ENCODE measurements around the gene VPS13D. TPM values are rescaled to one million over a fixed set of nuclear protein-coding genes. Genes with fewer than 3 reads are reported as not detected.

VPS13D gene
- total RNA-seq, 4 donors from 2014 or later = 88.3 to 123 (median 113) TPM

DNA sequence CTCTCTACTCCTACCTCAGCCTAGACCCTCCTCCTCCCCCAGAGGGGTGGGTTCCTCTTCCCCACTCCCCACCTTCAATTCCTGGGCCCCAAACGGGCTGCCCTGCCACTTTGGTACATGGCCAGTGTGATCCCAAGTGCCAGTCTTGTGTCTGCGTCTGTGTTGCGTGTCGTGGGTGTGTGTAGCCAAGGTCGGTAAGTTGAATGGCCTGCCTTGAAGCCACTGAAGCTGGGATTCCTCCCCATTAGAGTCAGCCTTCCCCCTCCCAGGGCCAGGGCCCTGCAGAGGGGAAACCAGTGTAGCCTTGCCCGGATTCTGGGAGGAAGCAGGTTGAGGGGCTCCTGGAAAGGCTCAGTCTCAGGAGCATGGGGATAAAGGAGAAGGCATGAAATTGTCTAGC is 21.6 kb upstream of the VPS13D start:
- Histone ChIP-seq H3K27me3 (no peaks in the 10 kb centered on the region), H3K9me3 (no peaks in the 10 kb centered on the region), H3K36me3 (peaks cover 0 to 17% (median 0%) of the 10 kb centered on the region in 3 donors), H3K4me1 (peaks cover 0 to 31% (median 11%) of the 10 kb centered on the region in 4 donors), H3K4me3 (no peak overlapping the region), H3K27ac (peak overlapping the region in 1 of 4 donors; percentile 61)
- TF ChIP-seq, protein P1, sequence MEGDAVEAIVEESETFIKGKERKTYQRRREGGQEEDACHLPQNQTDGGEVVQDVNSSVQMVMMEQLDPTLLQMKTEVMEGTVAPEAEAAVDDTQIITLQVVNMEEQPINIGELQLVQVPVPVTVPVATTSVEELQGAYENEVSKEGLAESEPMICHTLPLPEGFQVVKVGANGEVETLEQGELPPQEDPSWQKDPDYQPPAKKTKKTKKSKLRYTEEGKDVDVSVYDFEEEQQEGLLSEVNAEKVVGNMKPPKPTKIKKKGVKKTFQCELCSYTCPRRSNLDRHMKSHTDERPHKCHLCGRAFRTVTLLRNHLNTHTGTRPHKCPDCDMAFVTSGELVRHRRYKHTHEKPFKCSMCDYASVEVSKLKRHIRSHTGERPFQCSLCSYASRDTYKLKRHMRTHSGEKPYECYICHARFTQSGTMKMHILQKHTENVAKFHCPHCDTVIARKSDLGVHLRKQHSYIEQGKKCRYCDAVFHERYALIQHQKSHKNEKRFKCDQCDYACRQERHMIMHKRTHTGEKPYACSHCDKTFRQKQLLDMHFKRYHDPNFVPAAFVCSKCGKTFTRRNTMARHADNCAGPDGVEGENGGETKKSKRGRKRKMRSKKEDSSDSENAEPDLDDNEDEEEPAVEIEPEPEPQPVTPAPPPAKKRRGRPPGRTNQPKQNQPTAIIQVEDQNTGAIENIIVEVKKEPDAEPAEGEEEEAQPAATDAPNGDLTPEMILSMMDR (IDR thresholded peaks at IDR 0.05) = no peak
- TF ChIP-seq POLR2A (IDR thresholded peaks at IDR 0.05) = no peak
- peak in 1 of 3 donors; percentile 49 for DNase-seq

DNA sequence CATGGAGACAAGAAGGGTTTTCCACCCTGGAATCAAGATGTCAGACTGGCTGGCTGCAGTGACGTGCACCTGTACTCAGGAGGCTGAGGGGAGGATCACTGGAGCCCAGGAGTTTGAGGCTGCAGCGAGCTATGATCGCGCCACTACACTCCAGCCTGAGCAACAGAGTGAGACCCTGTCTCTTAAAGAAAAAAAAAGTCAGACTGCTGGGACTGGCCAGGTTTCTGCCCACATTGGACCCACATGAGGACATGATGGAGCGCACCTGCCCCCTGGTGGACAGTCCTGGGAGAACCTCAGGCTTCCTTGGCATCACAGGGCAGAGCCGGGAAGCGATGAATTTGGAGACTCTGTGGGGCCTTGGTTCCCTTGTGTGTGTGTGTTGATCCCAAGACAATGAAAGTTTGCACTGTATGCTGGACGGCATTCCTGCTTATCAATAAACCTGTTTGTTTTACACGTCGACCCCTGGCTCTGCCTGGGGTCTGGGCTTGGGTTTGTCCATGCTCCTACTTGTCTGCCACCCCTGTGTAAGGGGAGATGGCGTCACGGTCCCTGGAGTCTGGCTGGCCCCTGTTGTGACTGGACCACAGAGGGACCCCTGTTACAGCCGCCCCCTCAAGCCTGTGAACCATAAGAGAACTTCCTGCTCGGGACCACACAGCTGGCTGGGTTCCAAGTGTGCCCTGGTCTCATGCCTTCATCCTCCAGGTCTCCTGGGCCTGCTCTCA is 20.9 kb upstream of the VPS13D start:
- Histone ChIP-seq H3K36me3 (peaks cover 0 to 10% (median 0%) of the 10 kb centered on the region in 3 donors), H3K9me3 (no peaks in the 10 kb centered on the region), H3K27ac (peak overlapping the region in 1 of 4 donors; percentile 61), H3K4me1 (peaks cover 0 to 28% (median 11%) of the 10 kb centered on the region in 4 donors), H3K4me3 (no peak overlapping the region), H3K27me3 (no peaks in the 10 kb centered on the region)
- peak; percentile 90 to 95 (median 90) for DNase-seq
- TF ChIP-seq POLR2A (IDR thresholded peaks at IDR 0.05) = peak in 1 of 2 donors; percentile 21
- TF ChIP-seq, protein P1 (IDR thresholded peaks at IDR 0.05) = peak; percentile 91 to 98 (median 96)

DNA sequence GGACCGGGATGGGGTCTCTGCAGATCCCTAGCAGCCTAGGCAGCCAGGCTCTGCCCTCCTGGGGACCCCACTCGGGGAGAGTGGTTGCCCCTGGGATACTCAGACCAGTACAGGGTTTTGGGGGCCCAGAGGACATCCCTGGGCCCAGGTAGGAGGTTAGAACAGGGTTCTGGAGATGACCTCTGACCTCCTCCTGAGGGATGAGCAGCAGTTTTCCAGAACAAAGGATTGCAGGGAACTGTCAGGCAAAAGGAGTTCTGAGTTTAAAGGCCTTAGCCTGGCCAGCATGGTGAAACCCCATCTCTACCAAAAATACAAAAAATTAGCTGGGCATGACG is 20.4 kb upstream of the VPS13D start:
- peaks cover 0 to 7% (median 0%) of the 10 kb centered on the region in 3 donors for H3K36me3 ChIP-seq
- H3K9me3 ChIP-seq = no peaks in the 10 kb centered on the region
- H3K4me3 ChIP-seq = no peak overlapping the region
- H3K27me3 ChIP-seq = no peaks in the 10 kb centered on the region
- H3K27ac ChIP-seq = peak overlapping the region in 1 of 4 donors; percentile 61
- TF ChIP-seq, protein P1 (IDR thresholded peaks at IDR 0.05) = no peak
- TF ChIP-seq POLR2A (IDR thresholded peaks at IDR 0.05) = no peak
- DNase-seq = no peak
- H3K4me1 ChIP-seq = peaks cover 0 to 28% (median 11%) of the 10 kb centered on the region in 4 donors

DNA sequence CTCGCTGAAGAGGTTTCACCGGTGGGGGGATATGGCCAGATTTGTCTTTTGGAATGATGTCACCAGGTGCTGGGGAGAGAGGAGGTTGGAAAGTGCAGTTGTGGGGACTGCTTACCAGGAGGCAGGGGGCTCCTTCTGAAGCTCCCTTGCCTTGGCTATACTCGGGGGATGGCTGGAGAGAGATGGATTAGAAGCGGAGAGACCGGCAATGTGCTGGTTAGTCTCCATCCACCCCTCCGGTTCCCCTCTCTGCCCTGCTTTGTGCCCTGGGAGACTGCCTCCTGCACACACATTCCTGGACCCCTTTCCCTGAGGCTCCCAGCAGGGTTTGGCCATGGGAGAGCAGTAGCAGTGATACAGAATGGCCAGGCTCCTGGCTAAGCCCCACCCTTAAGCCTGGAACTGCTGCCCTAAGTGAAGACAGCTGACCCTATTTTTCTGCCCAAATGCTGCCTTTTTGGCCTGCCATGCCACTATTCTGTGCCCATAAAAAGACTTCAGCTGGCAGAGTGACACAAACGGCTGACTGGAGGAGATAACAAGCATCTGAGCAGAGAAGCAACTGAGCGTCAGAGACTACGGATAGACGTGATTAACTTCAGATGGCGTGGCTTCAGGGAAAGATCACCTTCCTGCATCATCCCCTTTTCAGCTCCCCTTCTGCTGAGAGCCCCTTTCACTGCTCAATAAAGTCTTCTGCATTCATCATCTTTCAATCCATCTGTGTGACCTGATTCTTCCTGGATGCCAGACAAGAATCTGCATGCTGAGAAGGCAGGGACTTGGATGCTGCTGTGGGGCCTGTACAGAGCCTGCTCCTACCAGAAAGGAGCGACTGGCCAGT is 14.5 kb upstream of the VPS13D start:
- no peak for TF ChIP-seq POLR2A (IDR thresholded peaks at IDR 0.05)
- TF ChIP-seq, protein P1 (IDR thresholded peaks at IDR 0.05) = no peak
- Histone ChIP-seq H3K27ac (no peak overlapping the region), H3K4me1 (peaks cover 0 to 8% (median 0%) of the 10 kb centered on the region in 4 donors), H3K9me3 (no peaks in the 10 kb centered on the region), H3K27me3 (no peaks in the 10 kb centered on the region), H3K4me3 (no peak overlapping the region), H3K36me3 (no peaks in the 10 kb centered on the region)
- DNase-seq = no peak

DNA sequence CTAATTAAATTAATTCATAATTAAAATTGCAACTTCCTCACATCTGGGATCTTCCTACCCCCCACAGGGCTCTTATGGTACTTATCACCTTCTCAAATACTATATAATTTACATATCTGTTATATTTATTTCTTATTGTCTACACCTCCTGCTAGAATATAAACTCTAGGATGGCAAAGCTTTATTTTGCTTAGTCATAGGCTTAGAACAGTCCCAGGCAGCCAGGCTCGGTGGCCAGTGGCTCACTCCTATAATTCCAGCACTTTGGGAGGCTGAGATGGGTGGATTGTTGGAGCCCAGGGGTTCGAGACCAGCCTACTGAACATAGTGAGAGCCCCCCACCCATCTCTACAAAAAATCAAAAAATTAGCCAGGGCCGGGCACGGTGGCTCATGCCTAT is 10.0 kb upstream of the VPS13D start:
- DNase-seq = no peak
- TF ChIP-seq POLR2A (IDR thresholded peaks at IDR 0.05) = no peak
- TF ChIP-seq, protein P1 (IDR thresholded peaks at IDR 0.05) = no peak
- no peaks in the 10 kb centered on the region for H3K36me3 ChIP-seq

More for the DNA sequence above, 10.0 kb upstream of the VPS13D start:
- H3K27me3 ChIP-seq = no peaks in the 10 kb centered on the region
- peaks cover 0 to 2% (median 0%) of the 10 kb centered on the region in 4 donors for H3K4me1 ChIP-seq
- H3K27ac ChIP-seq = no peak overlapping the region
- peaks cover 0 to 5% (median 0%) of the 10 kb centered on the region in 4 donors for H3K9me3 ChIP-seq
- H3K4me3 ChIP-seq = no peak overlapping the region

All from Peyer's patch (tissue), 4 donors.